ENCODE measurements around the gene MTRR.
"Not testable (repeated sequence)": the region's sequence is repeated elsewhere in the genome, so short reads cannot be mapped to it uniquely, and the experiment has no call there.

Gene MTRR

GRCh38 chr5:7907612-7908011 is 38.7 kb downstream of the MTRR start:
- DNase-seq = no peak
- H3K79me1 ChIP-seq (ENCODE audit: low read length) = no peaks in the 10 kb centered on the region
- no peak overlapping the region for H3K56ac ChIP-seq (ENCODE audit: low read length)
- no peak overlapping the region for H3K27ac ChIP-seq (ENCODE audit: low read depth, low read length)
- H3K4me1 ChIP-seq (ENCODE audit: control insufficient read depth, low read depth, low read length) = no peaks in the 10 kb centered on the region
- no peak overlapping the region for H2BK15ac ChIP-seq (replicated peaks; ENCODE audit: low read depth)
- no peaks in the 10 kb centered on the region for H3K79me2 ChIP-seq (ENCODE audit: control insufficient read depth, insufficient read depth, low read length)
- H3K23ac ChIP-seq (ENCODE audit: low read length) = no peak overlapping the region
- no peak overlapping the region for H3K4me3 ChIP-seq (ENCODE audit: low read length)
- H2BK120ac ChIP-seq (ENCODE audit: low read depth, low read length) = no peak overlapping the region
- no peak overlapping the region for H3K4me2 ChIP-seq (ENCODE audit: low read length)
- no peak overlapping the region for H2BK5ac ChIP-seq (ENCODE audit: low read length)
- no CpG with 5 or more reads among the region's 1 CpG for WGBS (ENCODE audit: extremely low coverage, insufficient coverage, low lambda C conversion rate)
- H4K5ac ChIP-seq (ENCODE audit: low read length) = no peak overlapping the region
- H3K18ac ChIP-seq (ENCODE audit: low read length) = no peak overlapping the region
- no peak overlapping the region for H3K4ac ChIP-seq (ENCODE audit: low read depth, low read length)
- H3K36me3 ChIP-seq (ENCODE audit: control insufficient read depth, insufficient read depth, low read length) = peaks cover 1% of the 10 kb centered on the region
- no peak overlapping the region for H3K9ac ChIP-seq (ENCODE audit: low read length)
- no peak overlapping the region for H2AK5ac ChIP-seq (ENCODE audit: low read length)
- no peaks in the 10 kb centered on the region for H3K27me3 ChIP-seq (ENCODE audit: insufficient read depth, low read length, poor library complexity)
- H4K8ac ChIP-seq (ENCODE audit: low read depth, low read length) = no peak overlapping the region

GRCh38 chr5:7908317-7908716 is 39.4 kb downstream of the MTRR start:
- no peak overlapping the region for H2BK15ac ChIP-seq (replicated peaks; ENCODE audit: low read depth)
- H3K79me2 ChIP-seq (ENCODE audit: control insufficient read depth, insufficient read depth, low read length) = no peaks in the 10 kb centered on the region
- no peak overlapping the region for H2BK5ac ChIP-seq (ENCODE audit: low read length)
- H3K4me1 ChIP-seq (ENCODE audit: control insufficient read depth, low read depth, low read length) = no peaks in the 10 kb centered on the region
- H3K23ac ChIP-seq (ENCODE audit: low read length) = no peak overlapping the region
- H3K4ac ChIP-seq (ENCODE audit: low read depth, low read length) = no peak overlapping the region
- H4K5ac ChIP-seq (ENCODE audit: low read length) = no peak overlapping the region
- no peak overlapping the region for H3K4me2 ChIP-seq (ENCODE audit: low read length)
- H3K79me1 ChIP-seq (ENCODE audit: low read length) = no peaks in the 10 kb centered on the region
- H4K8ac ChIP-seq (ENCODE audit: low read depth, low read length) = no peak overlapping the region
- WGBS (ENCODE audit: extremely low coverage, insufficient coverage, low lambda C conversion rate) = no CpG with 5 or more reads among the region's 1 CpG
- DNase-seq = no peak
- H3K36me3 ChIP-seq (ENCODE audit: control insufficient read depth, insufficient read depth, low read length) = peaks cover 1% of the 10 kb centered on the region
- H3K27ac ChIP-seq (ENCODE audit: low read depth, low read length) = no peak overlapping the region
- H2AK5ac ChIP-seq (ENCODE audit: low read length) = no peak overlapping the region
- no peak overlapping the region for H3K56ac ChIP-seq (ENCODE audit: low read length)
- no peak overlapping the region for H2BK120ac ChIP-seq (ENCODE audit: low read depth, low read length)
- no peak overlapping the region for H3K18ac ChIP-seq (ENCODE audit: low read length)
- no peak overlapping the region for H3K4me3 ChIP-seq (ENCODE audit: low read length)
- H3K27me3 ChIP-seq (ENCODE audit: insufficient read depth, low read length, poor library complexity) = no peaks in the 10 kb centered on the region
- H3K9ac ChIP-seq (ENCODE audit: low read length) = no peak overlapping the region

- Histone ChIP-seq H3K27me3 (ENCODE audit: insufficient read depth, low read length, poor library complexity) (no peaks in the 10 kb centered on the region), H3K18ac (ENCODE audit: low read length) (no peak overlapping the region), H3K4me1 (ENCODE audit: control insufficient read depth, low read depth, low read length) (no peaks in the 10 kb centered on the region), H2BK15ac (replicated peaks; ENCODE audit: low read depth) (no peak overlapping the region), H4K5ac (ENCODE audit: low read length) (no peak overlapping the region), H3K36me3 (ENCODE audit: control insufficient read depth, insufficient read depth, low read length) (peaks cover 1% of the 10 kb centered on the region), H3K23ac (ENCODE audit: low read length) (no peak overlapping the region), H2BK5ac (ENCODE audit: low read length) (no peak overlapping the region), H3K27ac (ENCODE audit: low read depth, low read length) (no peak overlapping the region), H3K4ac (ENCODE audit: low read depth, low read length) (no peak overlapping the region), H3K79me2 (ENCODE audit: control insufficient read depth, insufficient read depth, low read length) (no peaks in the 10 kb centered on the region), H4K8ac (ENCODE audit: low read depth, low read length) (no peak overlapping the region), H2AK5ac (ENCODE audit: low read length) (no peak overlapping the region), H3K79me1 (ENCODE audit: low read length) (no peaks in the 10 kb centered on the region), H3K4me3 (ENCODE audit: low read length) (no peak overlapping the region), H3K9ac (ENCODE audit: low read length) (no peak overlapping the region), H2BK120ac (ENCODE audit: low read depth, low read length) (no peak overlapping the region), H3K56ac (ENCODE audit: low read length) (no peak overlapping the region), H3K4me2 (ENCODE audit: low read length) (no peak overlapping the region)
- WGBS (ENCODE audit: extremely low coverage, insufficient coverage, low lambda C conversion rate) = no CpG with 5 or more reads among the region's 2 CpGs
- DNase-seq = no peak
Measured at GRCh38 chr5:7910738-7911428, 41.9 kb downstream of the MTRR start.

- not testable (repeated sequence) for H3K4me3 ChIP-seq (ENCODE audit: low read length); H3K4me1 ChIP-seq (ENCODE audit: control insufficient read depth, low read depth, low read length); H2BK120ac ChIP-seq (ENCODE audit: low read depth, low read length); DNase-seq; H3K79me2 ChIP-seq (ENCODE audit: control insufficient read depth, insufficient read depth, low read length); H3K23ac ChIP-seq (ENCODE audit: low read length); H3K56ac ChIP-seq (ENCODE audit: low read length); H3K4ac ChIP-seq (ENCODE audit: low read depth, low read length); H3K27ac ChIP-seq (ENCODE audit: low read depth, low read length); H4K5ac ChIP-seq (ENCODE audit: low read length); H3K27me3 ChIP-seq (ENCODE audit: insufficient read depth, low read length, poor library complexity); H3K79me1 ChIP-seq (ENCODE audit: low read length); H3K9ac ChIP-seq (ENCODE audit: low read length); H2AK5ac ChIP-seq (ENCODE audit: low read length); H3K18ac ChIP-seq (ENCODE audit: low read length); H2BK15ac ChIP-seq (replicated peaks; ENCODE audit: low read depth); H4K8ac ChIP-seq (ENCODE audit: low read depth, low read length); H2BK5ac ChIP-seq (ENCODE audit: low read length); H3K36me3 ChIP-seq (ENCODE audit: control insufficient read depth, insufficient read depth, low read length); H3K4me2 ChIP-seq (ENCODE audit: low read length)
- WGBS (ENCODE audit: extremely low coverage, insufficient coverage, low lambda C conversion rate) = no CpG with 5 or more reads among the region's 3 CpGs
Measured at GRCh38 chr5:7911429-7911771, 42.5 kb downstream of the MTRR start.

- Histone ChIP-seq H4K8ac (ENCODE audit: low read depth, low read length) (no peak overlapping the region), H3K79me2 (ENCODE audit: control insufficient read depth, insufficient read depth, low read length) (no peaks in the 10 kb centered on the region), H3K4me2 (ENCODE audit: low read length) (no peak overlapping the region), H3K27ac (ENCODE audit: low read depth, low read length) (no peak overlapping the region), H3K18ac (ENCODE audit: low read length) (no peak overlapping the region), H2AK5ac (ENCODE audit: low read length) (no peak overlapping the region), H4K5ac (ENCODE audit: low read length) (no peak overlapping the region), H3K9ac (ENCODE audit: low read length) (no peak overlapping the region), H3K4me1 (ENCODE audit: control insufficient read depth, low read depth, low read length) (no peaks in the 10 kb centered on the region), H3K79me1 (ENCODE audit: low read length) (no peaks in the 10 kb centered on the region), H3K36me3 (ENCODE audit: control insufficient read depth, insufficient read depth, low read length) (no peaks in the 10 kb centered on the region), H3K27me3 (ENCODE audit: insufficient read depth, low read length, poor library complexity) (no peaks in the 10 kb centered on the region), H3K4ac (ENCODE audit: low read depth, low read length) (no peak overlapping the region), H3K4me3 (ENCODE audit: low read length) (no peak overlapping the region), H2BK15ac (replicated peaks; ENCODE audit: low read depth) (no peak overlapping the region), H2BK120ac (ENCODE audit: low read depth, low read length) (no peak overlapping the region), H3K23ac (ENCODE audit: low read length) (no peak overlapping the region), H3K56ac (ENCODE audit: low read length) (no peak overlapping the region), H2BK5ac (ENCODE audit: low read length) (no peak overlapping the region)
- no peak for DNase-seq
- WGBS (ENCODE audit: extremely low coverage, insufficient coverage, low lambda C conversion rate) = no CpG with 5 or more reads among the region's 6 CpGs
Measured at GRCh38 chr5:7916171-7916804, 47.3 kb downstream of the MTRR start.

All from mesendoderm (in vitro differentiated cells).